SK-N-SH (cell line): ENCODE measurements around the gene EYA3. TPM values are rescaled to one million over a fixed set of nuclear protein-coding genes. Genes with fewer than 3 reads are reported as not detected.

Experiments used
- CTCF ChIA-PET: fragments of 300-600, 350-600 bp; formaldehyde crosslinking; extraction: SDS; loops from one replicate; lab custom pipeline; 2021; lab: Yijun Ruan, JAX
- POLR2A ChIA-PET: fragments of 350-600 bp; sonication (Branson Sonifier 250); formaldehyde crosslinking; extraction: SDS; loops from one replicate; lab custom pipeline; 2020; ENCODE audit warnings: antibody characterized with exemption, inconsistent platforms; lab: Yijun Ruan, JAX
- DNase-seq: peaks from one replicate; pipeline ENCODE4 v3.0.0; 2012
- H2AFZ ChIP-seq: fragments of 200-600 bp; sonication (generic); 2 replicates; pipeline ENCODE4 v1.8.1; 2016; ENCODE audit warnings: antibody characterized with exemption, mild to moderate bottlenecking, low read depth
- H3F3A ChIP-seq: fragments of 200-600 bp; sonication (generic); replicated peaks from 2 replicates; pipeline ENCODE3; 2016; ENCODE audit warnings: antibody characterized with exemption, mild to moderate bottlenecking; ENCODE audit not compliant: insufficient read depth
- H3K27ac ChIP-seq, 2 experiments: fragments of 200-500 bp in 1 of 2; fragments of 200-600 bp in 1 of 2; sonication (Bioruptor generic) in 1 of 2; sonication (generic), shearing (Covaris generic) in 1 of 2; 2 replicates each; pipeline versions ENCODE4 v1.5.1 to v1.6.1; 2014 to 2016; ENCODE audit warnings: low read depth in 2 of 2, inconsistent platforms in 1 of 2, low read length in 1 of 2, mild to moderate bottlenecking in 1 of 2, mixed read lengths in 1 of 2
- H3K27me3 ChIP-seq: fragments of 200-600 bp; sonication (generic), shearing (Covaris generic); 2 replicates; pipeline ENCODE4 v1.6.1; 2016; ENCODE audit warnings: mixed run types; ENCODE audit not compliant: insufficient read depth
- H3K36me3 ChIP-seq, 2 experiments: fragments of 200-500 bp in 1 of 2; fragments of 200-600 bp in 1 of 2; sonication (Bioruptor generic) in 1 of 2; sonication (generic) in 1 of 2; replicated peaks in 1 of 2; 2 replicates each; pipeline versions ENCODE3 to v1.5.1; 2014 to 2016; ENCODE audit warnings: low read length in 1 of 2, mild to moderate bottlenecking in 1 of 2; ENCODE audit not compliant: insufficient read depth in 2 of 2, control insufficient read depth in 1 of 2
- H3K4me1 ChIP-seq, 2 experiments: fragments of 200-500 bp in 1 of 2; fragments of 200-600 bp in 1 of 2; sonication (Bioruptor generic) in 1 of 2; sonication (generic), shearing (Covaris generic) in 1 of 2; 2 replicates each; pipeline versions ENCODE4 v1.5.1 to v1.6.1; 2014 to 2016; ENCODE audit warnings: low read depth in 1 of 2, low read length in 1 of 2, mixed run types in 1 of 2; ENCODE audit not compliant: insufficient read depth in 2 of 2, control insufficient read depth in 1 of 2
- H3K4me2 ChIP-seq: fragments of 200-600 bp; sonication (generic), shearing (Covaris generic); 2 replicates; pipeline ENCODE4 v1.6.1; 2017; ENCODE audit warnings: mixed run types
- H3K4me3 ChIP-seq, 2 experiments: fragments of 200-500 bp in 1 of 2; fragments of 200-600 bp in 1 of 2; sonication (Bioruptor generic) in 1 of 2; sonication (generic), shearing (Covaris generic) in 1 of 2; 2 replicates each; pipeline versions ENCODE4 v1.5.1 to v1.8.1; 2014 to 2016; ENCODE audit warnings: low read depth in 2 of 2, inconsistent platforms in 1 of 2, low read length in 1 of 2, mild to moderate bottlenecking in 1 of 2, mixed read lengths in 1 of 2, moderate library complexity in 1 of 2
- H3K79me2 ChIP-seq: fragments of 200-600 bp; sonication (generic); 2 replicates; pipeline ENCODE4 v1.8.1; 2017; ENCODE audit warnings: mild to moderate bottlenecking; ENCODE audit not compliant: insufficient read depth
- H3K9ac ChIP-seq: fragments of 200-600 bp; sonication (generic); 2 replicates; pipeline ENCODE4 v1.6.1; 2017; ENCODE audit warnings: mixed run types
- H3K9me2 ChIP-seq: fragments of 200-600 bp; sonication (generic); 2 replicates; pipeline ENCODE4 v1.6.1; 2017; ENCODE audit warnings: mixed run types
- H3K9me3 ChIP-seq: fragments of 200-600 bp; sonication (generic); 2 replicates; pipeline ENCODE4 v1.6.1; 2017; ENCODE audit warnings: mixed run types, mild to moderate bottlenecking, moderate library complexity
- H4K20me1 ChIP-seq: fragments of 200-600 bp; sonication (generic); 2 replicates; pipeline ENCODE4 v1.6.1; 2017; ENCODE audit warnings: mild to moderate bottlenecking, mixed run types; ENCODE audit not compliant: insufficient read depth
- CHD2 ChIP-seq: fragments of 150-350 bp; IDR thresholded peaks from 2 replicates; pipeline ENCODE4 v1.6.1; 2018; ENCODE audit warnings: low read length; ENCODE audit not compliant: partially characterized antibody
- EP300 ChIP-seq, 2 experiments: IDR thresholded peaks; 2 replicates each; pipeline versions ENCODE4 v1.4.0 to v1.6.1; 2012; ENCODE audit warnings: borderline replicate concordance in 1 of 2, low read depth in 1 of 2, low read length in 1 of 2
- FOSL2 ChIP-seq: IDR thresholded peaks from 2 replicates; pipeline ENCODE4 v1.4.0; 2012; ENCODE audit warnings: low read depth, mild to moderate bottlenecking, moderate library complexity, borderline replicate concordance
- FOXJ3 ChIP-seq: sonication (generic); formaldehyde crosslinking; IDR thresholded peaks from 2 replicates; pipeline ENCODE4 v1.5.1; 2020; ENCODE audit warnings: mild to moderate bottlenecking, missing genetic modification reagents
- FOXM1 ChIP-seq: IDR thresholded peaks from 2 replicates; pipeline ENCODE4 v1.4.0; 2012; ENCODE audit warnings: low read depth, mild to moderate bottlenecking
- GABPA ChIP-seq: IDR thresholded peaks from 2 replicates; pipeline ENCODE4 v1.4.0; 2012; ENCODE audit warnings: low read depth, mild to moderate bottlenecking
- GATA2 ChIP-seq: sonication (generic); formaldehyde crosslinking; IDR thresholded peaks from 2 replicates; pipeline ENCODE4 v1.5.0; 2020; ENCODE audit warnings: mild to moderate bottlenecking, missing genetic modification reagents
- NRF1 ChIP-seq: IDR thresholded peaks from 2 replicates; pipeline ENCODE4 v1.6.1; 2012; ENCODE audit warnings: low read depth, mild to moderate bottlenecking, low read length
- POLR2AphosphoS5 ChIP-seq: IDR thresholded peaks from 2 replicates; pipeline ENCODE4 v1.6.1; 2012; ENCODE audit warnings: low read depth, low read length
- RCOR1 ChIP-seq: fragments of 150-350 bp; IDR thresholded peaks from 2 replicates; pipeline ENCODE4 v1.6.1; 2017; ENCODE audit warnings: antibody characterized with exemption, low read length
- RFX5 ChIP-seq: IDR thresholded peaks from 2 replicates; pipeline ENCODE4 v1.6.1; 2012; ENCODE audit warnings: mild to moderate bottlenecking, improper control_type of control experiment, low read length
- SMC3 ChIP-seq: IDR thresholded peaks from 2 replicates; pipeline ENCODE4 v1.6.1; 2012; ENCODE audit warnings: low read depth, low read length, improper control_type of control experiment
- TEAD4 ChIP-seq: IDR thresholded peaks from 2 replicates; pipeline ENCODE4 v1.4.0; 2012; ENCODE audit warnings: mild to moderate bottlenecking, borderline replicate concordance; ENCODE audit not compliant: insufficient read depth
- WGBS: methylation state at CpG from one replicate; pipeline ENCODE4 v1.1.6; 2017; ENCODE audit warnings: low lambda C conversion rate; 5-methylcytosine and 5-hydroxymethylcytosine counted together
- polyA plus RNA-seq, 3 experiments: library from polyadenylated mRNA; depleted of rRNA; stranded (reverse); fragments of >200 nt; gene quantifications; 2 replicates each; pipeline ENCODE4 v1.2.3, GENCODE V29; 2012
- TF ChIP-seq, protein P1 (sequence below): IDR thresholded peaks from 2 replicates; pipeline ENCODE4 v1.4.0; 2012; ENCODE audit warnings: low read depth, borderline replicate concordance
- TF ChIP-seq, protein P2 (sequence below): IDR thresholded peaks from 2 replicates; pipeline ENCODE4 v1.6.1; 2012; ENCODE audit warnings: mild to moderate bottlenecking, low read depth, low read length, moderate library complexity

Gene EYA3
- polyA plus RNA-seq, 1 of the 3 experiments (the other 2 are of a cell fraction) = 6.5 TPM

DNA sequence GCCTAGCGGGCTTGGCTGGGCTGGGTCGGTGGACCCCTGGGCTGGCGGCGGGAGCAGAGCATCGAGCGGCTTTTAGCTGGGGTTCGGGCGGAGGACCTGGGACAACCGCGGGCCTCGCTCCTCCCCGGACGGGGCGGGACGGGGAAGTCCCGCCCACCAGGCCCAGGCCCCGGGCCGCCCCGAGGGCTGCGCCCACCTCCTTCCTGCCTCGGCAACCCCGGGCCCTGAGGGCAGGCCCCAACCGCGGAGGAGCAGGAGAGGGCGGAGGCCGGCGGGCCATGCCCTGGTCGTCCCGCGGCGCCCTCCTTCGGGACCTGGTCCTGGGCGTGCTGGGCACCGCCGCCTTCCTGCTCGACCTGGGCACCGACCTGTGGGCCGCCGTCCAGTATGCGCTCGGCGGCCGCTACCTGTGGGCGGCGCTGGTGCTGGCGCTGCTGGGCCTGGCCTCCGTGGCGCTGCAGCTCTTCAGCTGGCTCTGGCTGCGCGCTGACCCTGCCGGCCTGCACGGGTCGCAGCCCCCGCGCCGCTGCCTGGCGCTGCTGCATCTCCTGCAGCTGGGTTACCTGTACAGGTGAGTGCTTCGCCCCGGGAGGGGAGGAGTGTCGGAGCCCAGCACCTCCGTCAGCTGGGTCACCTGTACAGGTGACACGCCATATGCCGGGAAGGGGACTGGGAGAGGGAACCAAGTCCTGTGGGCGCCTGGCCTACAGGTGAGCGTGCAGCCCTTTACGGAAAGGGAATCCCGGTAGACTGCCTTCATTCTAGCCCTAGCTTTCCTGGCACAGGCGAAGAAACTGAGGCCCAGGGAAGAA, 128.4 kb downstream of the EYA3 start, which contains the start of gene XKR8:
Gene XKR8 (plus strand): TSS at position 182 of the 812 bp plus-strand sequence. CDS start 97 bp downstream, at position 279.
- H3K4me1 ChIP-seq = no peaks in the 10 kb centered on the region; a peak in 1 of 4 replicates
- H3K27me3 ChIP-seq = no peaks in the 10 kb centered on the region
- CTCF ChIA-PET = no interaction called here
- H3K4me3 ChIP-seq = no peak within 1 kb of the TSS
- no peak for DNase-seq
- H3K27ac ChIP-seq = no peak within 1 kb of the TSS
- H3K36me3 ChIP-seq = no peaks in the 10 kb centered on the region
- H4K20me1 ChIP-seq = no peaks in the 10 kb centered on the region
- H3K79me2 ChIP-seq = no peaks in the 10 kb centered on the region
- no peak within 1 kb of the TSS for H2AFZ ChIP-seq
- no peaks in the 10 kb centered on the region for H3F3A ChIP-seq
- H3K9ac ChIP-seq = no peak within 1 kb of the TSS
- H3K4me2 ChIP-seq = no peak within 1 kb of the TSS
- TF ChIP-seq TEAD4 = no peak
- no peak for TF ChIP-seq FOXJ3 (CRISPR knock-in tag)
- TF ChIP-seq, protein P1, sequence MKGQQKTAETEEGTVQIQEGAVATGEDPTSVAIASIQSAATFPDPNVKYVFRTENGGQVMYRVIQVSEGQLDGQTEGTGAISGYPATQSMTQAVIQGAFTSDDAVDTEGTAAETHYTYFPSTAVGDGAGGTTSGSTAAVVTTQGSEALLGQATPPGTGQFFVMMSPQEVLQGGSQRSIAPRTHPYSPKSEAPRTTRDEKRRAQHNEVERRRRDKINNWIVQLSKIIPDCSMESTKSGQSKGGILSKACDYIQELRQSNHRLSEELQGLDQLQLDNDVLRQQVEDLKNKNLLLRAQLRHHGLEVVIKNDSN = no peak
- TF ChIP-seq FOSL2 = no peak
- no peak for TF ChIP-seq RCOR1
- no peak for TF ChIP-seq SMC3
- TF ChIP-seq GATA2 = no peak
- no peak for TF ChIP-seq POLR2AphosphoS5
- TF ChIP-seq FOXM1 = no peak
- TF ChIP-seq, protein P2, sequence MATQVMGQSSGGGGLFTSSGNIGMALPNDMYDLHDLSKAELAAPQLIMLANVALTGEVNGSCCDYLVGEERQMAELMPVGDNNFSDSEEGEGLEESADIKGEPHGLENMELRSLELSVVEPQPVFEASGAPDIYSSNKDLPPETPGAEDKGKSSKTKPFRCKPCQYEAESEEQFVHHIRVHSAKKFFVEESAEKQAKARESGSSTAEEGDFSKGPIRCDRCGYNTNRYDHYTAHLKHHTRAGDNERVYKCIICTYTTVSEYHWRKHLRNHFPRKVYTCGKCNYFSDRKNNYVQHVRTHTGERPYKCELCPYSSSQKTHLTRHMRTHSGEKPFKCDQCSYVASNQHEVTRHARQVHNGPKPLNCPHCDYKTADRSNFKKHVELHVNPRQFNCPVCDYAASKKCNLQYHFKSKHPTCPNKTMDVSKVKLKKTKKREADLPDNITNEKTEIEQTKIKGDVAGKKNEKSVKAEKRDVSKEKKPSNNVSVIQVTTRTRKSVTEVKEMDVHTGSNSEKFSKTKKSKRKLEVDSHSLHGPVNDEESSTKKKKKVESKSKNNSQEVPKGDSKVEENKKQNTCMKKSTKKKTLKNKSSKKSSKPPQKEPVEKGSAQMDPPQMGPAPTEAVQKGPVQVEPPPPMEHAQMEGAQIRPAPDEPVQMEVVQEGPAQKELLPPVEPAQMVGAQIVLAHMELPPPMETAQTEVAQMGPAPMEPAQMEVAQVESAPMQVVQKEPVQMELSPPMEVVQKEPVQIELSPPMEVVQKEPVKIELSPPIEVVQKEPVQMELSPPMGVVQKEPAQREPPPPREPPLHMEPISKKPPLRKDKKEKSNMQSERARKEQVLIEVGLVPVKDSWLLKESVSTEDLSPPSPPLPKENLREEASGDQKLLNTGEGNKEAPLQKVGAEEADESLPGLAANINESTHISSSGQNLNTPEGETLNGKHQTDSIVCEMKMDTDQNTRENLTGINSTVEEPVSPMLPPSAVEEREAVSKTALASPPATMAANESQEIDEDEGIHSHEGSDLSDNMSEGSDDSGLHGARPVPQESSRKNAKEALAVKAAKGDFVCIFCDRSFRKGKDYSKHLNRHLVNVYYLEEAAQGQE = no peak
- no peak for TF ChIP-seq RFX5
- TF ChIP-seq EP300 (IDR thresholded peaks at IDR 0.05; ENCODE audit: borderline replicate concordance in 1 of 2, low read depth in 1 of 2, low read length in 1 of 2) = no peak
- TF ChIP-seq GABPA = no peak
- TF ChIP-seq CHD2 = no peak
- TF ChIP-seq NRF1 = no peak
- no peaks in the 10 kb centered on the region for H3K9me3 ChIP-seq
- 95% methylated on average over 20 of the region's 68 CpGs for WGBS
- no peaks in the 10 kb centered on the region for H3K9me2 ChIP-seq
- POLR2A ChIA-PET = no interaction called here
